WTC11 (cell line): ENCODE data around the gene GRM4.

ENCODE experiments used
- ATF2 ChIP-seq: sonication (generic); formaldehyde crosslinking; IDR thresholded peaks from 2 replicates; pipeline ENCODE4 v1.8.1; 2022; ENCODE audit warnings: low read depth, missing genetic modification reagents, borderline replicate concordance
- CTCF ChIP-seq: fragments of 200-600 bp; IDR thresholded peaks from 2 replicates; pipeline ENCODE4 v1.8.0; 2022; ENCODE audit warnings: antibody characterized with exemption
- E2F1 ChIP-seq: sonication (generic); formaldehyde crosslinking; IDR thresholded peaks from 2 replicates; pipeline ENCODE4 v1.8.0; 2022; ENCODE audit warnings: mild to moderate bottlenecking, missing genetic modification reagents
- ELF4 ChIP-seq: sonication (generic); formaldehyde crosslinking; IDR thresholded peaks from 2 replicates; pipeline ENCODE4 v1.8.1; 2022; ENCODE audit warnings: low read depth, mild to moderate bottlenecking, moderate library complexity, missing genetic modification reagents
- ESRRA ChIP-seq: sonication (generic); formaldehyde crosslinking; IDR thresholded peaks from 2 replicates; pipeline ENCODE4 v1.8.1; 2022; ENCODE audit warnings: mild to moderate bottlenecking, missing genetic modification reagents, borderline replicate concordance
- GTF2I ChIP-seq: fragments of 250-450 bp; sonication (Bioruptor Pico); conservative IDR thresholded peaks from 2 replicates; pipeline ENCODE4 v1.4.0; 2021; ENCODE audit warnings: mild to moderate bottlenecking
- RORB ChIP-seq: fragments of 250-450 bp; sonication (Bioruptor Pico); IDR thresholded peaks from 2 replicates; pipeline ENCODE4 v1.9.0; 2021; ENCODE audit warnings: mild to moderate bottlenecking
- SMAD3 ChIP-seq: sonication (generic); formaldehyde crosslinking; IDR thresholded peaks from 2 replicates; pipeline ENCODE4 v1.8.0; 2022; ENCODE audit warnings: missing genetic modification reagents, mild to moderate bottlenecking, borderline replicate concordance
- TCF7 ChIP-seq: sonication (generic); formaldehyde crosslinking; IDR thresholded peaks from 2 replicates; pipeline ENCODE4 v1.8.0; 2022; ENCODE audit warnings: mild to moderate bottlenecking, low read depth, missing genetic modification reagents, moderate library complexity
- ZNF232 ChIP-seq: sonication (generic); formaldehyde crosslinking; IDR thresholded peaks from 2 replicates; pipeline ENCODE4 v1.8.0; 2022; ENCODE audit warnings: mild to moderate bottlenecking, missing genetic modification reagents
- TF ChIP-seq, protein P1 (sequence below): sonication (generic); formaldehyde crosslinking; IDR thresholded peaks from 2 replicates; pipeline ENCODE4 v1.8.0; 2022; ENCODE audit warnings: mild to moderate bottlenecking, missing genetic modification reagents
- TF ChIP-seq, protein P2 (sequence below): sonication (generic); formaldehyde crosslinking; IDR thresholded peaks from 2 replicates; pipeline ENCODE4 v1.8.0; 2022; ENCODE audit warnings: mild to moderate bottlenecking, missing genetic modification reagents
- TF ChIP-seq, protein P3 (sequence below): sonication (generic); formaldehyde crosslinking; IDR thresholded peaks from 2 replicates; pipeline ENCODE4 v1.8.1; 2023; ENCODE audit warnings: mild to moderate bottlenecking, moderate library complexity, missing genetic modification reagents

GRCh38 chr6:33991610-33992009 is 154.3 kb downstream of the GRM4 start:
- TF ChIP-seq, protein P1, sequence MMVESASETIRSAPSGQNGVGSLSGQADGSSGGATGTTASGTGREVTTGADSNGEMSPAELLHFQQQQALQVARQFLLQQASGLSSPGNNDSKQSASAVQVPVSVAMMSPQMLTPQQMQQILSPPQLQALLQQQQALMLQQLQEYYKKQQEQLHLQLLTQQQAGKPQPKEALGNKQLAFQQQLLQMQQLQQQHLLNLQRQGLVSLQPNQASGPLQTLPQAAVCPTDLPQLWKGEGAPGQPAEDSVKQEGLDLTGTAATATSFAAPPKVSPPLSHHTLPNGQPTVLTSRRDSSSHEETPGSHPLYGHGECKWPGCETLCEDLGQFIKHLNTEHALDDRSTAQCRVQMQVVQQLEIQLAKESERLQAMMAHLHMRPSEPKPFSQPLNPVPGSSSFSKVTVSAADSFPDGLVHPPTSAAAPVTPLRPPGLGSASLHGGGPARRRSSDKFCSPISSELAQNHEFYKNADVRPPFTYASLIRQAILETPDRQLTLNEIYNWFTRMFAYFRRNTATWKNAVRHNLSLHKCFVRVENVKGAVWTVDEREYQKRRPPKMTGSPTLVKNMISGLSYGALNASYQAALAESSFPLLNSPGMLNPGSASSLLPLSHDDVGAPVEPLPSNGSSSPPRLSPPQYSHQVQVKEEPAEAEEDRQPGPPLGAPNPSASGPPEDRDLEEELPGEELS (CRISPR knock-in tag) = no peak
- no peak for TF ChIP-seq CTCF
- no peak for TF ChIP-seq TCF7 (CRISPR knock-in tag)
- TF ChIP-seq, protein P2, sequence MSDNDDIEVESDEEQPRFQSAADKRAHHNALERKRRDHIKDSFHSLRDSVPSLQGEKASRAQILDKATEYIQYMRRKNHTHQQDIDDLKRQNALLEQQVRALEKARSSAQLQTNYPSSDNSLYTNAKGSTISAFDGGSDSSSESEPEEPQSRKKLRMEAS (CRISPR knock-in tag) = no peak
- TF ChIP-seq GTF2I (CRISPR knock-in tag) = no peak
- TF ChIP-seq, protein P3, sequence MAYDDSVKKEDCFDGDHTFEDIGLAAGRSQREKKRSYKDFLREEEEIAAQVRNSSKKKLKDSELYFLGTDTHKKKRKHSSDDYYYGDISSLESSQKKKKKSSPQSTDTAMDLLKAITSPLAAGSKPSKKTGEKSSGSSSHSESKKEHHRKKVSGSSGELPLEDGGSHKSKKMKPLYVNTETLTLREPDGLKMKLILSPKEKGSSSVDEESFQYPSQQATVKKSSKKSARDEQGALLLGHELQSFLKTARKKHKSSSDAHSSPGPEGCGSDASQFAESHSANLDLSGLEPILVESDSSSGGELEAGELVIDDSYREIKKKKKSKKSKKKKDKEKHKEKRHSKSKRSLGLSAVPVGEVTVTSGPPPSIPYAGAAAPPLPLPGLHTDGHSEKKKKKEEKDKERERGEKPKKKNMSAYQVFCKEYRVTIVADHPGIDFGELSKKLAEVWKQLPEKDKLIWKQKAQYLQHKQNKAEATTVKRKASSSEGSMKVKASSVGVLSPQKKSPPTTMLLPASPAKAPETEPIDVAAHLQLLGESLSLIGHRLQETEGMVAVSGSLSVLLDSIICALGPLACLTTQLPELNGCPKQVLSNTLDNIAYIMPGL (CRISPR knock-in tag) = no peak
- TF ChIP-seq E2F1 (CRISPR knock-in tag) = no peak
- TF ChIP-seq ELF4 = no peak
- no peak for TF ChIP-seq SMAD3
- TF ChIP-seq ATF2 (CRISPR knock-in tag) = no peak
- TF ChIP-seq RORB (CRISPR knock-in tag) = no peak
- TF ChIP-seq ZNF232 = no peak
- TF ChIP-seq ESRRA (CRISPR knock-in tag) = no peak
